SU-DHL-6 (cell line): Measurements from ENCODE around the gene NYNRIN.
"Not testable (repeated sequence)": the region's sequence is repeated elsewhere in the genome, so short reads cannot be mapped to it uniquely, and the experiment has no call there.

Source experiments
- H2AFZ ChIP-seq: fragments of 200-600 bp; sonication (generic); 2 replicates; pipeline ENCODE4 v1.6.1; 2014; ENCODE audit warnings: low read depth, mild to moderate bottlenecking, moderate library complexity, mixed read lengths, antibody characterized with exemption, low read length; ENCODE audit not compliant: severe bottlenecking
- H3F3A ChIP-seq: fragments of 200-600 bp; shearing (Covaris generic); 2 replicates; pipeline ENCODE4 v1.6.0; 2016; ENCODE audit warnings: antibody characterized with exemption, mild to moderate bottlenecking; ENCODE audit not compliant: insufficient read depth
- H3K27ac ChIP-seq: fragments of 200-600 bp; sonication (generic); 2 replicates; pipeline ENCODE4 v1.5.1; 2016; ENCODE audit warnings: low read depth, mild to moderate bottlenecking, low read length, moderate library complexity, mixed read lengths
- H3K27me3 ChIP-seq: fragments of 200-600 bp; sonication (generic), shearing (Covaris generic); 2 replicates; pipeline ENCODE4 v1.6.0; 2014; ENCODE audit warnings: mild to moderate bottlenecking, low read length
- H3K36me3 ChIP-seq: fragments of 200-600 bp; sonication (generic); 2 replicates; pipeline ENCODE4 v1.6.1; 2014; ENCODE audit warnings: mild to moderate bottlenecking, low read length, mixed read lengths
- H3K4me2 ChIP-seq: fragments of 300-600, 200-600 bp; shearing (Covaris generic), sonication (generic); 2 replicates; pipeline ENCODE4 v1.6.0; 2014; ENCODE audit warnings: low read length, low read depth, mild to moderate bottlenecking; ENCODE audit not compliant: poor library complexity, severe bottlenecking
- H3K4me3 ChIP-seq: fragments of 200-600 bp; sonication (generic); 2 replicates; pipeline ENCODE4 v1.5.1; 2014; ENCODE audit warnings: antibody characterized with exemption, low read length, mild to moderate bottlenecking, mixed read lengths; ENCODE audit not compliant: insufficient read depth, poor library complexity, severe bottlenecking
- H3K79me2 ChIP-seq: fragments of 200-600 bp; sonication (generic); 2 replicates; pipeline ENCODE4 v1.6.1; 2014; ENCODE audit warnings: mild to moderate bottlenecking, low read length, moderate library complexity; ENCODE audit not compliant: insufficient read depth
- H3K9ac ChIP-seq: fragments of 200-600 bp; sonication (generic); 2 replicates; pipeline ENCODE4 v1.7.0; 2014; ENCODE audit warnings: mild to moderate bottlenecking, low read length
- H3K9me2 ChIP-seq: fragments of 200-600 bp; sonication (generic); replicated peaks from 2 replicates; pipeline ENCODE4 v1.6.1; 2014; ENCODE audit warnings: low read length; ENCODE audit not compliant: insufficient read depth
- H3K9me3 ChIP-seq: fragments of 200-600 bp; sonication (generic); 2 replicates; pipeline ENCODE4 v1.6.1; 2014; ENCODE audit warnings: low read length, mixed read lengths; ENCODE audit not compliant: insufficient read depth
- H4K20me1 ChIP-seq: fragments of 200-600 bp; sonication (generic); 2 replicates; pipeline ENCODE4 v1.6.1; 2014; ENCODE audit warnings: low read depth, mild to moderate bottlenecking, antibody characterized with exemption, low read length, moderate library complexity, mixed read lengths
- CTCF ChIP-seq: fragments of 200-600 bp; sonication (generic); IDR thresholded peaks from one replicate; pipeline ENCODE4 v1.5.1; 2017; ENCODE audit warnings: antibody characterized with exemption, mild to moderate bottlenecking, low read length, moderate library complexity; ENCODE audit not compliant: insufficient read depth, poor library complexity, severe bottlenecking
- EZH2phosphoT487 ChIP-seq: fragments of 200-600 bp; sonication (generic), shearing (Covaris generic); conservative IDR thresholded peaks from 2 replicates; pipeline ENCODE4 v1.6.1; 2018; ENCODE audit warnings: mild to moderate bottlenecking, antibody characterized with exemption, low read length, moderate library complexity, mixed read lengths

NYNRIN gene

GRCh38 chr14:24441904-24442239, 43.1 kb downstream of the NYNRIN start:
- Histone ChIP-seq H3K27ac (peak overlapping the region; percentile 78), H2AFZ (peak overlapping the region; percentile 79), H3K27me3 (no peaks in the 10 kb centered on the region)

GRCh38 chr14:24442240-24443052, 43.6 kb downstream of the NYNRIN start, which contains the start of gene SDR39U1:
SDR39U1 (minus strand) TSS chr14:24442776; CDS start chr14:24442769, 7 bp downstream.
- Histone ChIP-seq H3K27ac (peak within 1 kb of the TSS; percentile 78), H3K4me3 (peak within 1 kb of the TSS; percentile 90), H3K9ac (peak within 1 kb of the TSS; percentile 93), H3K79me2 (peaks cover 14% of the 10 kb centered on the region), H4K20me1 (no peaks in the 10 kb centered on the region), H3K36me3 (no peaks in the 10 kb centered on the region), H3K4me2 (peak within 1 kb of the TSS; percentile 94), H3F3A (0 out of 2 replicates have a peak, but pooled peaks cover 6% of the 10 kb centered on the region), H3K27me3 (no peaks in the 10 kb centered on the region), H3K9me3 (no peaks in the 10 kb centered on the region), H3K9me2 (no peaks in the 10 kb centered on the region), H2AFZ (peak within 1 kb of the TSS; percentile 79)
- TF ChIP-seq EZH2phosphoT487: no peak
- TF ChIP-seq CTCF: no peak

More at GRCh38 chr14:24441904-24442239, 43.1 kb downstream of the NYNRIN start:
- Histone ChIP-seq H3K9ac (peak overlapping the region; percentile 93), H3K79me2 (peaks cover 14% of the 10 kb centered on the region), H3K9me2 (no peaks in the 10 kb centered on the region), H3K4me2 (peak overlapping the region; percentile 94), H3F3A (0 out of 2 replicates have a peak, but pooled peaks cover 6% of the 10 kb centered on the region), H4K20me1 (no peaks in the 10 kb centered on the region), H3K9me3 (no peaks in the 10 kb centered on the region), H3K4me3 (peak overlapping the region; percentile 90), H3K36me3 (no peaks in the 10 kb centered on the region)
- TF ChIP-seq EZH2phosphoT487: no peak
- TF ChIP-seq CTCF: no peak

GRCh38 chr14:24443053-24443665, 44.4 kb downstream of the NYNRIN start:
- peak overlapping the region; percentile 88 for H3K4me3 ChIP-seq
- peak overlapping the region; percentile 86 for H3K4me2 ChIP-seq

GRCh38 chr14:24450828-24451227, 52.0 kb downstream of the NYNRIN start:
- H3K79me2 ChIP-seq, H3K4me3 ChIP-seq, H3K9ac ChIP-seq, H2AFZ ChIP-seq, H3K9me3 ChIP-seq, H4K20me1 ChIP-seq, H3F3A ChIP-seq, H3K27ac ChIP-seq, H3K27me3 ChIP-seq, H3K4me2 ChIP-seq, H3K9me2 ChIP-seq, H3K36me3 ChIP-seq: not testable (repeated sequence)

More at GRCh38 chr14:24443053-24443665, 44.4 kb downstream of the NYNRIN start:
- H3K79me2 ChIP-seq: peaks cover 14% of the 10 kb centered on the region
- no peaks in the 10 kb centered on the region for H4K20me1 ChIP-seq
- no peaks in the 10 kb centered on the region for H3K9me2 ChIP-seq
- no peaks in the 10 kb centered on the region for H3K27me3 ChIP-seq
- peak overlapping the region; percentile 62 for H2AFZ ChIP-seq
- 0 out of 2 replicates have a peak, but pooled peaks cover 6% of the 10 kb centered on the region for H3F3A ChIP-seq
- H3K9me3 ChIP-seq: no peaks in the 10 kb centered on the region
- H3K36me3 ChIP-seq: no peaks in the 10 kb centered on the region
- peak overlapping the region; percentile 93 for H3K9ac ChIP-seq
- peak overlapping the region; percentile 50 for H3K27ac ChIP-seq
- TF ChIP-seq EZH2phosphoT487 (no peak), CTCF (no peak)
